ENCODE data around the gene HELLS. TPM values are rescaled to one million over a fixed set of nuclear protein-coding genes. Genes with fewer than 3 reads are reported as not detected.

The HELLS gene
- total RNA-seq, 2 donors from 2014 or later: 3.0 to 3.9 TPM

- TF ChIP-seq POLR2A (IDR thresholded peaks at IDR 0.05) (no peak), CTCF (IDR thresholded peaks at IDR 0.05) (no peak)
- H3K9me3 ChIP-seq: no peaks in the 10 kb centered on the region
- no peak for ATAC-seq
- no peak overlapping the region for H3K27ac ChIP-seq
- 90 to 92% methylated on average over 3 of the region's 3 CpGs for WGBS, 2 donors
- no peaks in the 10 kb centered on the region for H3K27me3 ChIP-seq
- H3K36me3 ChIP-seq (replicated peaks in 1 of 2; ENCODE audit: insufficient read depth in 1 of 2, low read depth in 2 of 2): no peaks in the 10 kb centered on the region
- no peak for DNase-seq
- intact Hi-C loops (cut with DNase I): no loop called here
- no peaks in the 10 kb centered on the region for H3K4me1 ChIP-seq
- no peak overlapping the region for H3K4me3 ChIP-seq
Observed at GRCh38 chr10:94571528-94571927, 25.9 kb downstream of the HELLS start.

- intact Hi-C loops (cut with DNase I): no loop called here
- DNase-seq: no peak
- no peaks in the 10 kb centered on the region for H3K36me3 ChIP-seq (replicated peaks in 1 of 2; ENCODE audit: insufficient read depth in 1 of 2, low read depth in 2 of 2)
- no peaks in the 10 kb centered on the region for H3K9me3 ChIP-seq
- no peak for ATAC-seq
- H3K4me3 ChIP-seq: no peak overlapping the region
- H3K27me3 ChIP-seq: no peaks in the 10 kb centered on the region
- peaks cover 11% of the 10 kb centered on the region for H3K4me1 ChIP-seq
- 86 to 96% methylated on average over 4 of the region's 4 CpGs for WGBS, 2 donors
- TF ChIP-seq POLR2A (IDR thresholded peaks at IDR 0.05): no peak
- no peak for TF ChIP-seq CTCF (IDR thresholded peaks at IDR 0.05)
- H3K27ac ChIP-seq: no peak overlapping the region
Observed at GRCh38 chr10:94578790-94579189, 33.2 kb downstream of the HELLS start.

GRCh38 chr10:94583124-94583523 is 37.5 kb downstream of the HELLS start:
- no peaks in the 10 kb centered on the region for H3K27me3 ChIP-seq
- ATAC-seq (no peak), DNase-seq (no peak)
- no peaks in the 10 kb centered on the region for H3K9me3 ChIP-seq
- TF ChIP-seq CTCF (IDR thresholded peaks at IDR 0.05): no peak
- TF ChIP-seq POLR2A (IDR thresholded peaks at IDR 0.05): no peak
- H3K4me1 ChIP-seq: peaks cover 11% of the 10 kb centered on the region
- intact Hi-C loops (cut with DNase I): no loop called here
- no peaks in the 10 kb centered on the region for H3K36me3 ChIP-seq (replicated peaks in 1 of 2; ENCODE audit: insufficient read depth in 1 of 2, low read depth in 2 of 2)
- H3K4me3 ChIP-seq: no peak overlapping the region
- H3K27ac ChIP-seq: no peak overlapping the region

GRCh38 chr10:94591461-94592205 is 46.0 kb downstream of the HELLS start:
- no peak for TF ChIP-seq POLR2A (IDR thresholded peaks at IDR 0.05)
- TF ChIP-seq CTCF (IDR thresholded peaks at IDR 0.05): no peak
- intact Hi-C loops (cut with DNase I): no loop called here
- Histone ChIP-seq H3K27me3 (no peaks in the 10 kb centered on the region), H3K27ac (no peak overlapping the region), H3K9me3 (no peaks in the 10 kb centered on the region), H3K36me3 (replicated peaks in 1 of 2; ENCODE audit: insufficient read depth in 1 of 2, low read depth in 2 of 2) (no peaks in the 10 kb centered on the region), H3K4me1 (no peaks in the 10 kb centered on the region), H3K4me3 (no peak overlapping the region)
- ATAC-seq (no peak), DNase-seq (no peak)
- 89 to 96% methylated on average over 1 of the region's 1 CpG for WGBS, 2 donors
